Umbilical cord (tissue), 2 donors: ENCODE measurements around the gene NFKB2. TPM values are rescaled to one million over a fixed set of nuclear protein-coding genes. Genes with fewer than 3 reads are reported as not detected.

Experiments
- DNase-seq: peaks from one replicate; pipeline ENCODE4 v3.0.0-alpha.2; 2015; ENCODE audit warnings: low spot score
- total RNA-seq: library from RNA; depleted of rRNA; stranded (reverse); fragments of >200 nt; gene quantifications from one replicate; pipeline ENCODE4 v1.2.3, GENCODE V29; 2014; ENCODE audit warnings: low replicate concordance; ENCODE audit not compliant: insufficient read depth

The NFKB2 gene
- total RNA-seq, 1 donor from 2014 or later: 13.5 TPM

GRCh38 chr10:102451105-102451969, 55.8 kb downstream of the NFKB2 start, which contains the start of gene C10orf95:
Gene C10orf95 (minus strand): TSS chr10:102451543. CDS start chr10:102451093, 450 bp downstream.
- DNase-seq: no peak

Other genes starting within 250 kb of the NFKB2 start
- 13.7 TPM for gene NOLC1, start 243.3 kb upstream of the NFKB2 start, total RNA-seq
- gene ELOVL3, start 169.4 kb upstream of the NFKB2 start, total RNA-seq: not detected
- not detected for gene PITX3, start 154.2 kb upstream of the NFKB2 start, total RNA-seq
- gene GBF1, start 150.2 kb upstream of the NFKB2 start, total RNA-seq: 17.1 TPM
- 11.6 TPM for gene PSD, start 23.1 kb downstream of the NFKB2 start, total RNA-seq
- gene FBXL15, start 25.1 kb downstream of the NFKB2 start, total RNA-seq: 20.2 TPM
- gene CUEDC2, start 36.9 kb downstream of the NFKB2 start, total RNA-seq: 22.9 TPM
- gene C10orf95, start 55.8 kb downstream of the NFKB2 start, total RNA-seq: not detected
- 42.1 TPM for gene ACTR1A, start 107.0 kb downstream of the NFKB2 start, total RNA-seq
- 5.5 TPM for gene SUFU, start 108.3 kb downstream of the NFKB2 start, total RNA-seq
- gene TRIM8, start 248.8 kb downstream of the NFKB2 start, total RNA-seq: 31.3 TPM